Smooth muscle cell (in vitro differentiated cells): ENCODE results near the gene ATG7. TPM values are rescaled to one million over a fixed set of nuclear protein-coding genes. Genes with fewer than 3 reads are reported as not detected.

Experiments
- DNase-seq: peaks from one replicate; lab custom pipeline; 2025; ENCODE audit not compliant: unreplicated experiment; lab: John Stamatoyannopoulos, UW
- H2AFZ ChIP-seq: fragments of 200-600 bp; sonication (generic); 2 replicates; pipeline ENCODE4 v1.6.0; 2016; ENCODE audit warnings: antibody characterized with exemption, low read depth, mild to moderate bottlenecking
- H3F3A ChIP-seq: fragments of 200-600 bp; sonication (generic); 2 replicates; pipeline ENCODE4 v1.6.0; 2017; ENCODE audit warnings: antibody characterized with exemption, low read depth
- H3K27ac ChIP-seq: fragments of 200-600 bp; sonication (generic); 2 replicates; pipeline ENCODE4 v1.5.1; 2016; ENCODE audit warnings: low read depth, mild to moderate bottlenecking
- H3K27me3 ChIP-seq: fragments of 200-600 bp; sonication (generic); 2 replicates; pipeline ENCODE4 v1.6.1; 2016; ENCODE audit warnings: low read depth, mild to moderate bottlenecking
- H3K36me3 ChIP-seq: fragments of 200-600 bp; sonication (generic); 2 replicates; pipeline ENCODE4 v1.5.1; 2016; ENCODE audit warnings: low read depth
- H3K4me1 ChIP-seq: fragments of 200-600 bp; sonication (generic); 2 replicates; pipeline ENCODE4 v1.5.1; 2016; ENCODE audit warnings: low read depth
- H3K4me2 ChIP-seq: fragments of 200-600 bp; sonication (generic); 2 replicates; pipeline ENCODE4 v1.6.0; 2016; ENCODE audit warnings: mild to moderate bottlenecking
- H3K4me3 ChIP-seq: fragments of 200-600 bp; sonication (generic); 2 replicates; pipeline ENCODE4 v1.5.1; 2016; ENCODE audit warnings: mild to moderate bottlenecking
- H3K79me2 ChIP-seq: fragments of 200-600 bp; sonication (generic); 2 replicates; pipeline ENCODE4 v1.6.0; 2016; ENCODE audit warnings: low read depth, mild to moderate bottlenecking
- H3K9ac ChIP-seq: fragments of 200-600 bp; sonication (generic); 2 replicates; pipeline ENCODE4 v1.6.0; 2016; ENCODE audit warnings: low read depth
- H3K9me3 ChIP-seq: fragments of 200-600 bp; sonication (generic); replicated peaks from 2 replicates; pipeline ENCODE4 v1.5.1; 2016; ENCODE audit warnings: low read depth
- H4K20me1 ChIP-seq: fragments of 200-600 bp; sonication (generic); 2 replicates; pipeline ENCODE4 v1.6.0; 2016; ENCODE audit warnings: low read depth
- WGBS: methylation state at CpG from one replicate; pipeline ENCODE4 v1.1.7; 2016; ENCODE audit warnings: low lambda C conversion rate; 5-methylcytosine and 5-hydroxymethylcytosine counted together
- polyA plus RNA-seq: library from polyadenylated mRNA; unstranded; fragments of >200 nt; fragmentation: Nextera tagmentation; extraction: Ambion mirVana; gene quantifications from 2 replicates; pipeline ENCODE4 v1.2.1, GENCODE V29; 2016
- total RNA-seq: library from RNA; depleted of rRNA; stranded (reverse); fragments of >200 nt; gene quantifications from 2 replicates; pipeline ENCODE4 v1.2.3, GENCODE V29; 2014
- TF ChIP-seq, protein P1 (sequence below): fragments of 200-600 bp; sonication (generic); IDR thresholded peaks from 2 replicates; pipeline ENCODE4 v1.5.1; 2017; ENCODE audit warnings: borderline replicate concordance, mild to moderate bottlenecking, antibody characterized with exemption; ENCODE audit not compliant: insufficient read depth, poor library complexity, severe bottlenecking

The ATG7 gene
- total and polyA plus RNA-seq, 2 experiments from 2014 or later: 19.4 to 40.3 TPM

DNA sequence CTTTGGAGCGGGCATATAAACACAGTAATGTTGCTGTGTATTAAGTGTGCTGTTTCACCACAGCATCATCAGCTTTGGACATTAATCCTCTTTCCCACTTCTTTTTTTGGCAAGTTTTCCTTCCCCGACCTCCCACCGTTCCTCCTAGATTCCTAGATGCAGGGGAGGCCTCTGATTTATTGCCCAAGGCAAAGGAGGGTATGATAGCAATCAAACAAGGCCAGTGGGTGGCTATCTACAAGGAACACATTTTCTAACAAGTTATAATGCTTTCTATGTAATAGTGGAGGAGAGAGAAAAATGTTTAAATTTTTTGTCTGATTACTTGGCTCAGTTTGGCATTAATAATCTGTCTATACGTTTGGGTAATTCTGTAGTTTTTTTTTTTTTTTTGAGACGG, 38.1 kb downstream of the ATG7 start:
- H3K4me3 ChIP-seq: no peak overlapping the region
- H2AFZ ChIP-seq: no peak overlapping the region
- TF ChIP-seq, protein P1, sequence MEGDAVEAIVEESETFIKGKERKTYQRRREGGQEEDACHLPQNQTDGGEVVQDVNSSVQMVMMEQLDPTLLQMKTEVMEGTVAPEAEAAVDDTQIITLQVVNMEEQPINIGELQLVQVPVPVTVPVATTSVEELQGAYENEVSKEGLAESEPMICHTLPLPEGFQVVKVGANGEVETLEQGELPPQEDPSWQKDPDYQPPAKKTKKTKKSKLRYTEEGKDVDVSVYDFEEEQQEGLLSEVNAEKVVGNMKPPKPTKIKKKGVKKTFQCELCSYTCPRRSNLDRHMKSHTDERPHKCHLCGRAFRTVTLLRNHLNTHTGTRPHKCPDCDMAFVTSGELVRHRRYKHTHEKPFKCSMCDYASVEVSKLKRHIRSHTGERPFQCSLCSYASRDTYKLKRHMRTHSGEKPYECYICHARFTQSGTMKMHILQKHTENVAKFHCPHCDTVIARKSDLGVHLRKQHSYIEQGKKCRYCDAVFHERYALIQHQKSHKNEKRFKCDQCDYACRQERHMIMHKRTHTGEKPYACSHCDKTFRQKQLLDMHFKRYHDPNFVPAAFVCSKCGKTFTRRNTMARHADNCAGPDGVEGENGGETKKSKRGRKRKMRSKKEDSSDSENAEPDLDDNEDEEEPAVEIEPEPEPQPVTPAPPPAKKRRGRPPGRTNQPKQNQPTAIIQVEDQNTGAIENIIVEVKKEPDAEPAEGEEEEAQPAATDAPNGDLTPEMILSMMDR: no peak
- H3K36me3 ChIP-seq: peaks cover 26% of the 10 kb centered on the region
- H3K79me2 ChIP-seq: no peaks in the 10 kb centered on the region
- H3K4me1 ChIP-seq: no peaks in the 10 kb centered on the region
- no peaks in the 10 kb centered on the region for H3F3A ChIP-seq
- H3K27ac ChIP-seq: no peak overlapping the region
- no peaks in the 10 kb centered on the region for H3K9me3 ChIP-seq
- H3K4me2 ChIP-seq: no peak overlapping the region
- no peak for DNase-seq
- H3K9ac ChIP-seq: no peak overlapping the region
- no peaks in the 10 kb centered on the region for H3K27me3 ChIP-seq
- no peaks in the 10 kb centered on the region for H4K20me1 ChIP-seq
- 92% methylated on average over 5 of the region's 5 CpGs for WGBS

DNA sequence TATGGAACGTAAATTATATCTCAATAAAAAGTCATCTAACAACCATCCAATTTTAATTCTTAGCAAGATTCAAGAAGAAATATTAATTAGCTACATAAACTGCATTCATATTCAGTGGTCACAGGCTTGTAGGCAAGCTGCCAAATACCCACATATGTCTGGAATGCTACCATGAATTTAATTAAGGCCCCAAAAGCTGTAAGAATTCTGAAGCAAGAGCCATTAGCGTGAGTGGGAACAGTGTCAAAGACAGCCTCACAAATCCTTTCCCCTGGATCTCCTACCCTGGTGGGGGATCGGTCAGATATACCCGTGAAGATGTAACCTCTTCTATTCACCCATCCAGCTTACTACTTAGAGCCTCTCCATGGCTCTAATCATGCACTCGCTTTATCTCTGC, 40.0 kb downstream of the ATG7 start:
- H3K4me3 ChIP-seq: no peak overlapping the region
- no peaks in the 10 kb centered on the region for H3K9me3 ChIP-seq
- peak overlapping the region; percentile 38 for H3K27ac ChIP-seq
- H3K79me2 ChIP-seq: no peaks in the 10 kb centered on the region
- DNase-seq: no peak
- H2AFZ ChIP-seq: no peak overlapping the region
- H3K4me2 ChIP-seq: peak overlapping the region; percentile 24
- no peaks in the 10 kb centered on the region for H3F3A ChIP-seq
- H4K20me1 ChIP-seq: no peaks in the 10 kb centered on the region
- TF ChIP-seq, protein P1: no peak
- 67% methylated on average over 5 of the region's 5 CpGs for WGBS
- H3K27me3 ChIP-seq: no peaks in the 10 kb centered on the region
- H3K36me3 ChIP-seq: peaks cover 42% of the 10 kb centered on the region
- H3K4me1 ChIP-seq: no peaks in the 10 kb centered on the region
- no peak overlapping the region for H3K9ac ChIP-seq

DNA sequence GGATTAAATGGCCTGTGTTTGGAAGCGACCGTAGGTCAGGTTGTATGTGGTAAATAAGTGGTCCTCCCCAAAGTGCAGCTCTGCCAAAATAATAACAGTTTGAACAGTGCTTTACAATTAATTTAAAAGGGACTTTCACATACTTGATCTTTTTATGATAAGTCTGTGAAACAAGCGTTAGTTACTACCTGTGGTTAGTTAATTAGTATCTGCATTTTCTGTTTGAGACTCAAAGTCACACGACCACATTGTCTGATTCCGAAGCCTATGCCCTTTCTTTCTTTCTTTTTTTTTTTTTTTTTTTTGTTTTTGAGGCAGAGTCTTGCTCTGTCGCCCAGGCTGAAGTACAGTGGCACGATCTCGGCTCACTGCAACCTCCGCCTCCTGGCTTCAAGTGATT, 45.1 kb downstream of the ATG7 start:
- H3K9ac ChIP-seq: no peak overlapping the region
- TF ChIP-seq, protein P1: no peak
- H3K36me3 ChIP-seq: peaks cover 27% of the 10 kb centered on the region
- H2AFZ ChIP-seq: no peak overlapping the region
- no peaks in the 10 kb centered on the region for H3K9me3 ChIP-seq
- WGBS: 86% methylated on average over 9 of the region's 9 CpGs
- H3K4me2 ChIP-seq: no peak overlapping the region
- no peaks in the 10 kb centered on the region for H3K79me2 ChIP-seq
- no peaks in the 10 kb centered on the region for H3K4me1 ChIP-seq
- no peaks in the 10 kb centered on the region for H3F3A ChIP-seq
- no peaks in the 10 kb centered on the region for H4K20me1 ChIP-seq
- no peaks in the 10 kb centered on the region for H3K27me3 ChIP-seq
- no peak overlapping the region for H3K4me3 ChIP-seq
- no peak overlapping the region for H3K27ac ChIP-seq
- no peak for DNase-seq

DNA sequence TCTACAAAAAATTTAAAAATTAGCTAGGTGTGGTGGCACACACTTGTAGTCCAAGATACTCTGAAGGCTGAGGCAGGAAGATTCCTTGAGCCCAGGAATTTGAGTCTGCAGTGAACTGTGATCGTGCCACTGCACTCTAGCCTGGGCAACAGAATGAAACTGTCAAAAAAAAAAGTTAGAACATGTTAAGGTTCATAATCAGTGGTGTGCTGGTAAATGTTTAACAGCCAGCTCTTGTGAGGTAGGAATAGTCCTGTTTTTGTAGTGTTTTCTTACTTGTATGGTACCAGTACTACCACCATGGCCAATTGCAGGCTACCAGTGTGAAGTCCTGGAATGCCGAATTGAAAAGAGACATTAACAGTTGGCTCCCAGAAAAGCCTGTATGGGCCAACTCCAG, 50.7 kb downstream of the ATG7 start:
- H3K27ac ChIP-seq: no peak overlapping the region
- H4K20me1 ChIP-seq: no peaks in the 10 kb centered on the region
- H3K4me3 ChIP-seq: no peak overlapping the region
- no peaks in the 10 kb centered on the region for H3K79me2 ChIP-seq
- no peaks in the 10 kb centered on the region for H3K4me1 ChIP-seq
- no peak for DNase-seq
- H3K9ac ChIP-seq: no peak overlapping the region
- no peaks in the 10 kb centered on the region for H3K27me3 ChIP-seq
- 96% methylated on average over 2 of the region's 2 CpGs for WGBS
- H3K36me3 ChIP-seq: peaks cover 4% of the 10 kb centered on the region
- H2AFZ ChIP-seq: no peak overlapping the region
- TF ChIP-seq, protein P1: no peak
- no peak overlapping the region for H3K4me2 ChIP-seq
- no peaks in the 10 kb centered on the region for H3F3A ChIP-seq
- H3K9me3 ChIP-seq: no peaks in the 10 kb centered on the region
